Central memory CD8-positive, alpha-beta T cell (primary cell): Measurements from ENCODE around the gene ZC3H13.

Experiments
- ATAC-seq: fragments of 150-1000 bp; cut with Tn5 transposase; replicated peaks from 2 replicates; pipeline ENCODE4 v1.10.0; 2022; ENCODE audit warnings: mild to moderate bottlenecking, moderate FRiP score, moderate number of reproducible peaks; ENCODE audit not compliant: poor library complexity, severe bottlenecking; ENCODE audit errors: extremely low read depth
- DNase-seq, 2 donors: peaks; one replicate each; pipeline ENCODE4 v3.0.0; 2021; ENCODE audit warnings: low spot score in 2 of 2
- H3K27ac Mint-ChIP-seq: one replicate; pipeline ENCODE4 v1.8.0; 2022; ENCODE audit warnings: low read depth, mild to moderate bottlenecking, moderate library complexity, mixed read lengths
- H3K27me3 Mint-ChIP-seq: one replicate; pipeline ENCODE4 v1.8.0; 2022; ENCODE audit warnings: mixed read lengths
- H3K36me3 Mint-ChIP-seq: one replicate; pipeline ENCODE4 v1.8.0; 2022; ENCODE audit warnings: mild to moderate bottlenecking, moderate library complexity, mixed read lengths; ENCODE audit not compliant: insufficient read depth
- H3K4me1 Mint-ChIP-seq: one replicate; pipeline ENCODE4 v1.8.0; 2022; ENCODE audit warnings: mixed read lengths
- H3K4me3 Mint-ChIP-seq: one replicate; pipeline ENCODE4 v1.8.0; 2022; ENCODE audit warnings: mild to moderate bottlenecking, moderate library complexity, mixed read lengths
- H3K9me3 Mint-ChIP-seq: one replicate; pipeline ENCODE4 v1.8.0; 2022; ENCODE audit warnings: mixed read lengths

The ZC3H13 gene

GRCh38 chr13:46025157-46025556, 27.4 kb downstream of the ZC3H13 start:
- DNase-seq (no peak), ATAC-seq (no peak)
- Mint-ChIP-seq H3K36me3 (peaks cover 15% of the 10 kb centered on the region), H3K4me3 (no peak overlapping the region), H3K9me3 (no peaks in the 10 kb centered on the region), H3K27ac (no peak overlapping the region), H3K27me3 (no peaks in the 10 kb centered on the region), H3K4me1 (peaks cover 38% of the 10 kb centered on the region)

GRCh38 chr13:46022481-46022880, 30.1 kb downstream of the ZC3H13 start:
- peaks cover 20% of the 10 kb centered on the region for H3K36me3 Mint-ChIP-seq
- ATAC-seq, result no peak

GRCh38 chr13:46016216-46016615, 36.3 kb downstream of the ZC3H13 start:
- ATAC-seq (no peak), DNase-seq (no peak)
- Mint-ChIP-seq H3K9me3 (no peaks in the 10 kb centered on the region), H3K4me3 (no peak overlapping the region), H3K27ac (no peak overlapping the region), H3K36me3 (peaks cover 37% of the 10 kb centered on the region), H3K27me3 (no peaks in the 10 kb centered on the region), H3K4me1 (peaks cover 11% of the 10 kb centered on the region)

More at GRCh38 chr13:46022481-46022880, 30.1 kb downstream of the ZC3H13 start:
- no peak for DNase-seq
- H3K9me3 Mint-ChIP-seq, result no peaks in the 10 kb centered on the region
- H3K27ac Mint-ChIP-seq, result no peak overlapping the region
- no peaks in the 10 kb centered on the region for H3K27me3 Mint-ChIP-seq
- no peak overlapping the region for H3K4me3 Mint-ChIP-seq
- peaks cover 24% of the 10 kb centered on the region for H3K4me1 Mint-ChIP-seq

- Mint-ChIP-seq H3K4me3 (no peak overlapping the region), H3K4me1 (peaks cover 11% of the 10 kb centered on the region), H3K9me3 (no peaks in the 10 kb centered on the region), H3K27ac (peak overlapping the region; percentile 5), H3K27me3 (no peaks in the 10 kb centered on the region), H3K36me3 (peaks cover 40% of the 10 kb centered on the region)
- no peak for ATAC-seq
- DNase-seq, result no peak
These were observed 37.2 kb downstream of the ZC3H13 start for GRCh38 chr13:46015366-46015765.

- H3K27me3 Mint-ChIP-seq, result no peaks in the 10 kb centered on the region
- peaks cover 50% of the 10 kb centered on the region for H3K36me3 Mint-ChIP-seq
- no peak for DNase-seq
- H3K27ac Mint-ChIP-seq, result no peak overlapping the region
- ATAC-seq, result no peak
- no peak overlapping the region for H3K4me3 Mint-ChIP-seq
- peaks cover 11% of the 10 kb centered on the region for H3K4me1 Mint-ChIP-seq
- H3K9me3 Mint-ChIP-seq, result no peaks in the 10 kb centered on the region
These were observed 40.1 kb downstream of the ZC3H13 start for GRCh38 chr13:46012404-46012803.

GRCh38 chr13:46010148-46010547, 42.4 kb downstream of the ZC3H13 start:
- Mint-ChIP-seq H3K4me3 (no peak overlapping the region), H3K9me3 (no peaks in the 10 kb centered on the region), H3K27ac (no peak overlapping the region), H3K27me3 (no peaks in the 10 kb centered on the region), H3K4me1 (no peaks in the 10 kb centered on the region), H3K36me3 (peaks cover 45% of the 10 kb centered on the region)
- DNase-seq (no peak), ATAC-seq (no peak)

- DNase-seq, result no peak
- no peak for ATAC-seq
- Mint-ChIP-seq H3K27me3 (no peaks in the 10 kb centered on the region), H3K9me3 (no peaks in the 10 kb centered on the region), H3K4me1 (no peaks in the 10 kb centered on the region), H3K4me3 (no peak overlapping the region), H3K36me3 (peaks cover 43% of the 10 kb centered on the region), H3K27ac (peak overlapping the region; percentile 5)
These were observed 43.9 kb downstream of the ZC3H13 start for GRCh38 chr13:46008631-46009030.

- H3K4me1 Mint-ChIP-seq, result no peaks in the 10 kb centered on the region
- H3K36me3 Mint-ChIP-seq, result peaks cover 46% of the 10 kb centered on the region
- H3K9me3 Mint-ChIP-seq, result no peaks in the 10 kb centered on the region
- no peak for ATAC-seq
- H3K4me3 Mint-ChIP-seq, result no peak overlapping the region
- DNase-seq, result no peak
- peak overlapping the region; percentile 41 for H3K27ac Mint-ChIP-seq
- no peaks in the 10 kb centered on the region for H3K27me3 Mint-ChIP-seq
These were observed 45.7 kb downstream of the ZC3H13 start for GRCh38 chr13:46006688-46007452.

- Mint-ChIP-seq H3K4me1 (no peaks in the 10 kb centered on the region), H3K4me3 (no peak overlapping the region), H3K27me3 (no peaks in the 10 kb centered on the region), H3K27ac (no peak overlapping the region), H3K36me3 (peaks cover 52% of the 10 kb centered on the region), H3K9me3 (no peaks in the 10 kb centered on the region)
- no peak for ATAC-seq
- DNase-seq, result no peak
These were observed 48.1 kb downstream of the ZC3H13 start for GRCh38 chr13:46004491-46004890.

- H3K4me1 Mint-ChIP-seq, result peaks cover 19% of the 10 kb centered on the region
- H3K27ac Mint-ChIP-seq, result no peak overlapping the region
- H3K9me3 Mint-ChIP-seq, result no peaks in the 10 kb centered on the region
- DNase-seq, result no peak
- no peaks in the 10 kb centered on the region for H3K27me3 Mint-ChIP-seq
- peaks cover 27% of the 10 kb centered on the region for H3K36me3 Mint-ChIP-seq
- H3K4me3 Mint-ChIP-seq, result no peak overlapping the region
- no peak for ATAC-seq
These were observed 55.9 kb downstream of the ZC3H13 start for GRCh38 chr13:45996631-45997030.

- no peaks in the 10 kb centered on the region for H3K9me3 Mint-ChIP-seq
- ATAC-seq (no peak), DNase-seq (no peak)
- no peak overlapping the region for H3K27ac Mint-ChIP-seq
- no peak overlapping the region for H3K4me3 Mint-ChIP-seq
- H3K4me1 Mint-ChIP-seq, result peaks cover 19% of the 10 kb centered on the region
- no peaks in the 10 kb centered on the region for H3K27me3 Mint-ChIP-seq
- H3K36me3 Mint-ChIP-seq, result peaks cover 14% of the 10 kb centered on the region
These were observed 57.3 kb downstream of the ZC3H13 start for GRCh38 chr13:45995245-45995644.

GRCh38 chr13:45994752-45995151, 57.8 kb downstream of the ZC3H13 start:
- H3K36me3 Mint-ChIP-seq, result peaks cover 11% of the 10 kb centered on the region

GRCh38 chr13:45989607-45990006, 62.9 kb downstream of the ZC3H13 start:
- H3K4me1 Mint-ChIP-seq, result peaks cover 12% of the 10 kb centered on the region
- no peak for ATAC-seq
- no peak for DNase-seq
- no peak overlapping the region for H3K4me3 Mint-ChIP-seq
- H3K36me3 Mint-ChIP-seq, result peaks cover 28% of the 10 kb centered on the region
- H3K27me3 Mint-ChIP-seq, result no peaks in the 10 kb centered on the region
- no peak overlapping the region for H3K27ac Mint-ChIP-seq
- no peaks in the 10 kb centered on the region for H3K9me3 Mint-ChIP-seq

More at GRCh38 chr13:45994752-45995151, 57.8 kb downstream of the ZC3H13 start:
- no peak for DNase-seq
- Mint-ChIP-seq H3K27me3 (no peaks in the 10 kb centered on the region), H3K4me1 (peaks cover 19% of the 10 kb centered on the region), H3K27ac (no peak overlapping the region), H3K9me3 (no peaks in the 10 kb centered on the region), H3K4me3 (no peak overlapping the region)
- ATAC-seq, result no peak
